ENCODE data around the gene MED12L.

The MED12L gene

DNA sequence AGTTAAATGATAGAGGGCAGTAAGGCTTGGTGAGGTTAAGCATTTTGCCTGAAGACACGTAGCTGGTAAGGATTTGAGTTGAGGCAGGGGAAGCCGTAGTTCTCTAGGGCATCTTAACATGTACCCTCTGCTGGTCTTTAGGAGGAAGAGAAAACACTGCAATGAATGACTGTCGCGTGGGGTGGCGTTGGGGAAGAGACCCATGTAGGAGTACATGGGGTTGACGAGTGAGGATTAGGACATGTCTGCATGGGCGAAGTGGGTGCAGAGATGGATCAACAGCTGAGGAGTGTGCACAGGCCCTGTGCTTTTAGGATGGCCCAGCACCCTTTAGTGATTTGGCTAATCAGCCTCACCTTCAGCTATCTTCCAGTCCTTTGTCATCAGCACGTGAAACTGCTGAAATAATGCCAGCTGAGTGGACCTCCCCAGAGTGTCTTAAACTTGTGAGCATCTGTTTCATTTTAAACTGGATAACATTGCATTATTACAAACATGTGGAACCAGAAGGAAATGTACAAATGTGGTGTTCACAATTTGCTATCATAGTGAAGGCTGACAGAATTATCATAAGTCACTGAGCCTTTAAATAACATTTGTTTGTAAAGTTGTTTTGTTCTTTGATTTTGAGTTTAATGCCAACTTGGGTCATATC lies 177.5 kb downstream of the MED12L start:
- DNase-seq (ENCODE audit: extremely low read depth, low read depth), result peak; percentile 29

DNA sequence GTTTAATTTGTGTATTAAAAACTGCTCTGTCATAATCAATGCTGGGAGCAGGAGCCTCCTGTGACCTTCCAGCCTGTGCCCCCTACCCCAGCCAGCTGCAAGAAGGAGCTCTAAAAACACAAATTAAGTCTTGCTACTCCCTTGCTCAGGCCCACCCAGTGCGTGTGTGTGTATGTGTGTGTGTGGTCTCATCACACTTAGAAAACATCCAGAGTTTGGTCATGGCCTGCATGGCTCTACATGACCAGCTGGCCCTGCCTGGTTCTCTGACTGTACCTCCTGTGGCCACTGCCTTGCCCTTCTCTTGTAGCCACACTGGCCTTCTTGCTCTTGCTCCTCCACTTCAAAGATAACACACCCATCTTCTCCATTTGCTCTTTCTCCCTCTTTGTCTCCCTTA lies 179.1 kb downstream of the MED12L start:
- no peak for TF ChIP-seq CTCF (IDR thresholded peaks at IDR 0.05; ENCODE audit: low read depth, low read length)
- DNase-seq (ENCODE audit: extremely low read depth, low read depth), result no peak

More for the DNA sequence above, 177.5 kb downstream of the MED12L start:
- TF ChIP-seq CTCF (IDR thresholded peaks at IDR 0.05; ENCODE audit: low read depth, low read length), result no peak

DNA sequence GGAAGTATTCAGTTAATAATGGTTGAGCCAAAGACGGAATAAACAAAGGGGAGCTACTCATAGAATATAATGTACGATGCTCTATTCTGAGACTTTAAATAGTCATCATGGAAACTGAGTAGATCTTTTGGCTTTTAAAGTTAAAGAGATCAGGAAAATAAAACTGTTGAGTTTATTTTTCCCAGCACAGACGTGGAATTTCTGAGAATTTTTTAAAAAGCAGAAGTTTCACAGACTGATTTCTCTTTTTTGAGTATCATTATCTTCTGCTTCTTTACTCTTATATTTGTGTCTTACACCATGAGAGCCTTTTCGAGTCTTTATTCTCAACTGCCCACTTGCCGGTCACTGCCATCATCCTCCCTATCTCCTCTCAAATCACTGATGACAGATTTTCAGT lies 179.7 kb downstream of the MED12L start:
- DNase-seq (ENCODE audit: extremely low read depth, low read depth), result no peak

DNA sequence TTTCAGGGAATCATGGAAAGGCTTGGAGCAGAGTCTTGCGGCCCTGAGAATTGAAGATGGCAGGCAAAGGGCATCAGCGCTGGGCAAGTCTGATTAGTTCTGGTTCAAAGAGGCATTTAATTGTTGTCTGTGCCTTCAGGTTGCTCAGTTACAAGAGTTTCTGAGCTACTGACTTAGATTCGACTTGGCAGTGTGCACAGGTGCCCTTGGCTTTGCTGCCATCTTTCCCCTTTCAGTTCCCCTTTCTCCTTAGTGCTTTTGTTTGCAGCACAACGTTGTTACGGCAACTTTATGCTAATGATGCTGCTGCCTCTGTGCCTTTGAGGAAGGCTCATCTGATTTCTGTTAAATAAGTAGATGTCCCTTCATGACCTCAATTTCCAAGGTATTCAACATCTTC lies 180.4 kb downstream of the MED12L start:
- no peak for TF ChIP-seq CTCF (IDR thresholded peaks at IDR 0.05; ENCODE audit: low read depth, low read length)
- DNase-seq (ENCODE audit: extremely low read depth, low read depth), result no peak

More for the DNA sequence above, 179.7 kb downstream of the MED12L start:
- no peak for TF ChIP-seq CTCF (IDR thresholded peaks at IDR 0.05; ENCODE audit: low read depth, low read length)

- DNase-seq (ENCODE audit: extremely low read depth, low read depth), result no peak
- TF ChIP-seq CTCF (IDR thresholded peaks at IDR 0.05; ENCODE audit: low read depth, low read length), result no peak
Observed at GRCh38 chr3:151267066-151267465, 181.6 kb downstream of the MED12L start.

DNA sequence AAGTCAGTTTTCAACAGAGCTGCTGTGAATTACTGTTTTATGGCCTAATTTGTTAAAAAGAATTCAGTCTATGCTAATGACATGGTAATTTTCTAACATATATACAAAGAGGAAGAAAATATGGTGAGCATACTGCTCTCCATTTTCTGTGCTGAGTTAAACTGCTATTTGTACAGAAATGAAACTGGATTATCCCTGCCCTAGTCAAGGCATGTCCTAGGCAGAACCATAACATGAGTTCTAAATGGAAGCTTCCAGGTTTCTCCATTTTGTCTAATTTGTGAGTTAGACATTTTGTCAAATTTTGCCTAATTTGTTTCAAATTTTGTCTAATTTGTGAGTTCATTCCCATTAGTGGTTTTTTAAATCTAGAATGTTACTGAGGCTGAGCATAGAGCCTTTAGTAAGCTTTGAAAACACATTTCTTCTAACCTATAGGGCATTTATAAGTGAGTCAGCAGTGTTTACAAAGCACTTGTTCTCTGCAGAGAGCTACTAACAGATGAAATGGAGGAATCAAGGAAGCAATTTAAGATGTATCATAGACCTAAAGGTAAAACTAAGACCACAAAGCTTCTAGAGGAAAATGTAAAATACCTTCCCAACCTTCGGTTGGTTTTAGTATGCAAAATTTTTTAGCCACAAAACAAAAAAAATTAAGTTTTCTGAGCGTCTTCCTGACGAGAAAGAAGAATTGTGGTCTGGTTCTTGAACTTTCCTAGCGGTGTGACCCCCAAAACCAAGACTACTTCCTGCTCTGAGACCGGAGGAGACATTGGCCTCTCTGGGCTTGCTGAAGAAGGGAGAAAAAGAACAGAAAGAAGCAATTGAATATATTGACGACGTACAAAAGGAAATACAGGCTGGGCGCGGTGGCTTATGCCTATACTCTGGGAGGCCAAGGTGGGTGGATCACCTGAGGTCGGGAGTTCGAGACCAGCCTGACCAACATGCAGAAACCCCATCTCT lies 183.1 kb downstream of the MED12L start:
- DNase-seq (ENCODE audit: extremely low read depth, low read depth), result no peak
- no peak for TF ChIP-seq CTCF (IDR thresholded peaks at IDR 0.05; ENCODE audit: low read depth, low read length)

DNA sequence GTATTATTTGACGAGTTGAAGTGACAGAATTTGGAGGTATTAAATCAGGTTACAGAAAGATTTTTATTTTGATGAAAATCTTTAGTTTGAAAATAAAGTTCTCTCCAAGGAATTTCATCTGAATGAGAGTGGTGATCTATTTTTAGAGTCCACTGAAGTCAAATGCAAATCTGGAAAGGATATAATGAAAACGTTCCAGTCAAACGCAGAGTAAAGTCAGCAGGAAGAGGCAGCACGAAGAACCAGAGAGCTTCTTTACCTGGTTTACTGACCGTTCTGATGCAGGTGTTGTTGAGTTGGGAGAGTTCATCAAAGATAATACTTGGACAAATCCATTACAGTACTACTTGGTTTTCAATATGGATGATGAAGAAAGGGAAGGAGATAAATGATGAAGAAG lies 184.2 kb downstream of the MED12L start:
- no peak for DNase-seq (ENCODE audit: extremely low read depth, low read depth)
- no peak for TF ChIP-seq CTCF (IDR thresholded peaks at IDR 0.05; ENCODE audit: low read depth, low read length)

Measured in AG09319 (cell line).